DND-41 (cell line): ENCODE data around the gene GOLGA7B.

Experiments
- ATAC-seq: fragments of 200-7000 bp; cut with Tn5 transposase; 3 replicates; pipeline ENCODE4 v1.9.1; 2021; ENCODE audit warnings: low read depth; ENCODE audit not compliant: insufficient read depth
- DNase-seq: peaks from one replicate; pipeline ENCODE4 v3.0.0-alpha.2; 2020
- H2AFZ ChIP-seq: 2 replicates; pipeline ENCODE4 v1.6.0; 2012; ENCODE audit warnings: low read depth, low read length
- H3K27ac ChIP-seq: 2 replicates; pipeline ENCODE4 v1.5.1; 2012; ENCODE audit warnings: low read length, inconsistent platforms
- H3K27me3 ChIP-seq: fragments of 200-600 bp; sonication (generic); 2 replicates; pipeline ENCODE4 v1.6.0; 2012; ENCODE audit warnings: low read length, mild to moderate bottlenecking, inconsistent platforms; ENCODE audit not compliant: insufficient read depth, poor library complexity
- H3K36me3 ChIP-seq: 2 replicates; pipeline ENCODE4 v1.5.1; 2012; ENCODE audit warnings: low read length, inconsistent platforms; ENCODE audit not compliant: insufficient read depth
- H3K4me1 ChIP-seq: 2 replicates; pipeline ENCODE4 v1.5.1; 2012; ENCODE audit warnings: mild to moderate bottlenecking, low read length; ENCODE audit not compliant: insufficient read depth
- H3K4me2 ChIP-seq: 2 replicates; pipeline ENCODE4 v1.6.0; 2012; ENCODE audit warnings: mild to moderate bottlenecking, moderate library complexity, low read length, inconsistent platforms; ENCODE audit not compliant: insufficient read depth
- H3K4me3 ChIP-seq, 2 experiments: fragments of 200-600 bp in 1 of 2; shearing (Covaris generic) in 1 of 2; 2 replicates each; pipeline ENCODE4 v1.5.1; 2012 to 2016; ENCODE audit warnings: inconsistent platforms in 2 of 2, low read length in 2 of 2, mild to moderate bottlenecking in 2 of 2, low read depth in 1 of 2, moderate library complexity in 1 of 2
- H3K79me2 ChIP-seq: 2 replicates; pipeline ENCODE4 v1.6.0; 2012; ENCODE audit warnings: low read length, inconsistent platforms; ENCODE audit not compliant: insufficient read depth
- H3K9ac ChIP-seq: 2 replicates; pipeline ENCODE4 v1.6.0; 2012; ENCODE audit warnings: low read depth, mild to moderate bottlenecking, inconsistent platforms, low read length, moderate library complexity
- H3K9me3 ChIP-seq: 2 replicates; pipeline ENCODE4 v1.5.1; 2012; ENCODE audit warnings: low read length, moderate library complexity, mild to moderate bottlenecking, inconsistent platforms; ENCODE audit not compliant: insufficient read depth, severe bottlenecking
- H4K20me1 ChIP-seq: 2 replicates; pipeline ENCODE4 v1.6.0; 2012; ENCODE audit warnings: low read length; ENCODE audit not compliant: insufficient read depth
- EZH2 ChIP-seq: IDR thresholded peaks from 3 replicates; pipeline ENCODE4 v1.6.1; 2012; ENCODE audit warnings: borderline replicate concordance, low read depth, mild to moderate bottlenecking, moderate library complexity, low read length, inconsistent platforms; ENCODE audit not compliant: severe bottlenecking
- TF ChIP-seq, protein P1 (sequence below): IDR thresholded peaks from 2 replicates; pipeline ENCODE4 v1.5.1; 2012; ENCODE audit warnings: borderline replicate concordance, low read length, moderate library complexity, mild to moderate bottlenecking; ENCODE audit not compliant: poor library complexity, severe bottlenecking; ENCODE audit errors: extremely low read depth

The GOLGA7B gene

DNA sequence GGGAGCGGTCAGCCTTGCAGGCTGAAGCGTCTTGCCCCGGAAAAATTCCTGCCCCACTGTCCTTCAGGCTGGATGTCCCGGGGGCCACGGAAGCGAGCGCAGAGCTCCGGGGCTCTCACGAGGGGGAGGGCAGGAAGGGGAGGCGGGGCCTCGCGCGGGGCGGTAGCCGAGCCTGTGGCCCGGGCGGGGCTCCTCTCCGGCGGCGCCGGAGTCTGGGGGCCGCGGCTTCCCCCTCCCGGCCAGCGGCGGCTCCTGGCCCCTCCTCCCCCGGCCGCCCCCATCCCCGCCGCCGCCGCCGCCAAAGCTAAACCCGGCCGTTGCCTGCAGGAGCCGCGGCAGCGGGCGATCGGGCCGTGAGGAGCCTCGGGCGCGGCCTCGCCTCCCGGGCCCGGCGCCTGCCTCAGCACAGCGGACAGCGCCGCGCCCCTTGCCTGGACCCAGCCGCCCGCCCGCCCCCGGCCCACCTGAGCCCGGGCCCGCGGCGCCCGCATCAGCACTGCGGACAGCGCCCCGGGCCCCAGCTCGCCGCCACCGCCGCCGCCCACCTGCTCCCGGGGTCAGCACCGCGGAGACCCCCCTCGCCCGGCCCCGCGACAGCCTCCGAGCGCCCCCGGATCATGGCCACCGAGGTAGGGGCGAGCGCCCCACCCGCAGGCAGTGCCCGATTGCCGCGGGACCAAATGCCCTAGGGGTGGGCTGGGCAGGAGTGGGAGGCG lies at the start of gene GOLGA7B:
Gene GOLGA7B, plus strand, starts transcription at position 157 of the 716 bp plus-strand sequence. Its CDS starts 461 bp downstream, at position 618.
- H3K4me3 ChIP-seq = peak within 1 kb of the TSS; percentile 9 to 60; a peak in 3 of 4 replicates
- TF ChIP-seq EZH2 = no peak
- TF ChIP-seq, protein P1, sequence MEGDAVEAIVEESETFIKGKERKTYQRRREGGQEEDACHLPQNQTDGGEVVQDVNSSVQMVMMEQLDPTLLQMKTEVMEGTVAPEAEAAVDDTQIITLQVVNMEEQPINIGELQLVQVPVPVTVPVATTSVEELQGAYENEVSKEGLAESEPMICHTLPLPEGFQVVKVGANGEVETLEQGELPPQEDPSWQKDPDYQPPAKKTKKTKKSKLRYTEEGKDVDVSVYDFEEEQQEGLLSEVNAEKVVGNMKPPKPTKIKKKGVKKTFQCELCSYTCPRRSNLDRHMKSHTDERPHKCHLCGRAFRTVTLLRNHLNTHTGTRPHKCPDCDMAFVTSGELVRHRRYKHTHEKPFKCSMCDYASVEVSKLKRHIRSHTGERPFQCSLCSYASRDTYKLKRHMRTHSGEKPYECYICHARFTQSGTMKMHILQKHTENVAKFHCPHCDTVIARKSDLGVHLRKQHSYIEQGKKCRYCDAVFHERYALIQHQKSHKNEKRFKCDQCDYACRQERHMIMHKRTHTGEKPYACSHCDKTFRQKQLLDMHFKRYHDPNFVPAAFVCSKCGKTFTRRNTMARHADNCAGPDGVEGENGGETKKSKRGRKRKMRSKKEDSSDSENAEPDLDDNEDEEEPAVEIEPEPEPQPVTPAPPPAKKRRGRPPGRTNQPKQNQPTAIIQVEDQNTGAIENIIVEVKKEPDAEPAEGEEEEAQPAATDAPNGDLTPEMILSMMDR = no peak
- peak; percentile 63 for DNase-seq
- H3K27ac ChIP-seq = no peak within 1 kb of the TSS
- H3K79me2 ChIP-seq = no peaks in the 10 kb centered on the region
- no peaks in the 10 kb centered on the region for H3K9me3 ChIP-seq
- peaks cover 14% of the 10 kb centered on the region for H3K4me1 ChIP-seq
- no peak within 1 kb of the TSS; the same call in 1 of the 2 replicates for H2AFZ ChIP-seq
- peak within 1 kb of the TSS; percentile 87 for H3K4me2 ChIP-seq
- ATAC-seq = peak; percentile 90
- no peaks in the 10 kb centered on the region for H3K36me3 ChIP-seq
- H4K20me1 ChIP-seq = peaks cover 20% of the 10 kb centered on the region
- H3K9ac ChIP-seq = no peak within 1 kb of the TSS; the same call in 1 of the 2 replicates
- H3K27me3 ChIP-seq = peaks cover 15% of the 10 kb centered on the region

DNA sequence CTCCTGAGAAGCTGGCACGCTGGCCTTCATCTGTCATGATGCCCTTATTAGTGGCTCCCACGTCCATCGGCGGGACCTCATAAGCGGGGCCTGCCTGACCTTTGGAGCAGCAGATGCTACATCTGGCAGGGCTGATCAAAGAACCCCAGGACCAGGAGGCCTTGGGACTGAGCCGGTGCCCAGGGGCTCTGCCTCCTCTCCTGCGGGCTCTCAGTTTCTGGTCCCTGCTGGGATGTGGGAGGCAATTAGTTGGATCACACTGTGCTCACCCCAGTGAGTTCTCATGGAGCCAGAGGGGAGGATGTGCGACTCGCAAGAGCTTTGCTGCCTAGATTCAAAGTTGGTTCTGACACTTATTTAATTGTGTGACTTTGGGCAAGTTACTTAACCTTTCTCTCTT lies 49.2 kb upstream of the GOLGA7B start:
- Histone ChIP-seq H3K4me1 (peaks cover 13% of the 10 kb centered on the region), H3K9ac (no peak overlapping the region), H3K4me2 (no peak overlapping the region), H3K27me3 (peaks cover 15% of the 10 kb centered on the region), H3K36me3 (no peaks in the 10 kb centered on the region), H3K27ac (no peak overlapping the region), H3K9me3 (peaks cover 6% of the 10 kb centered on the region), H4K20me1 (no peaks in the 10 kb centered on the region), H3K4me3 (no peak overlapping the region), H3K79me2 (no peaks in the 10 kb centered on the region), H2AFZ (no peak overlapping the region)
- ATAC-seq = no peak
- TF ChIP-seq, protein P1 = no peak
- no peak for TF ChIP-seq EZH2
- no peak for DNase-seq

DNA sequence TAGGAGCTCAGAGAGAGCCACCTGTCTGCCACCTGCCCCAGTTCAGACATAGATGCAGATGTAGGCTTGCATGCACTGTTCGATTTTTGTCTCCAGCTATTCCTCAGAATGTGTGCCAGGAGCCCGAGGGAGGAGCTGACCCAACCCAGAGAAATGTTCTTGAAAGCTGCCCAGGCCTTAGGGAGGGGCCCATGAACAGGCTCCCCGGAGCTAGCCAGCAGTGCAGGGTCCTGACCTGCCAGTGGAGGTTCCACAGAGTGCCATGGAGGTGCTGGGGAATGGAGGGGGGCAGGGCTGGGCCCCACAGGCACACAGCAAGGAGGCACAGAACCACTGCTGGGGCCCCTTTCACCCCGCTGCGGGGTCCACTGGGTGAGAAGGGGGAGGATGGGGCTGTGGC lies 48.2 kb upstream of the GOLGA7B start:
- Histone ChIP-seq H3K4me1 (peaks cover 7% of the 10 kb centered on the region), H3K9me3 (peaks cover 6% of the 10 kb centered on the region), H4K20me1 (no peaks in the 10 kb centered on the region; the same call in 1 of the 2 replicates), H3K9ac (no peak overlapping the region), H2AFZ (no peak overlapping the region), H3K27ac (no peak overlapping the region), H3K27me3 (peaks cover 15% of the 10 kb centered on the region), H3K79me2 (no peaks in the 10 kb centered on the region), H3K4me2 (no peak overlapping the region), H3K36me3 (no peaks in the 10 kb centered on the region), H3K4me3 (no peak overlapping the region)
- TF ChIP-seq, protein P1 = no peak
- no peak for TF ChIP-seq EZH2
- ATAC-seq (no peak), DNase-seq (no peak)
